Muscle of back (tissue), 13 donors: ENCODE results near the gene OR52E5. TPM values are rescaled to one million over a fixed set of nuclear protein-coding genes. Genes with fewer than 3 reads are reported as not detected.
A peak's percentile ranks its signal among the peaks of the same experiment; 100 is the strongest.

ENCODE experiments used
- DNase-seq, 3 donors: peaks; one replicate each; pipeline versions ENCODE4 v3.0.0 to v3.0.0-alpha.2; 2013
- long read RNA-seq, 9 donors: transcript quantifications; one replicate each; lab custom pipeline, GENCODE V29; 2026
- polyA plus RNA-seq, 10 donors: library from polyadenylated mRNA; unstranded; fragments of 120-200 nt; gene quantifications; one replicate each; pipeline ENCODE4 v1.2.1, GENCODE V29; 2013; ENCODE audit not compliant: insufficient read length in 10 of 10

Gene OR52E5
- polyA plus RNA-seq: not detected
- long read RNA-seq, donor 1: 0 reads
- long read RNA-seq, donor 2: 0 reads
- long read RNA-seq, donor 3: 0 reads
- long read RNA-seq, donor 4: 0 reads
- long read RNA-seq, donor 5: 0 reads
- long read RNA-seq, donor 6: 0 reads
- long read RNA-seq, donor 7: 0 reads
- long read RNA-seq, donor 8: 0 reads
- long read RNA-seq, donor 9: 0 reads

GRCh38 chr11:5892908-5893307 lies at the start of gene OR52E5:
TSS of gene OR52E5 (plus strand) at chr11:5893208. CDS start at chr11:5900777, 7,569 bp downstream.
- no peak for DNase-seq

- no peak for DNase-seq
Observed at GRCh38 chr11:5846701-5847100, 46.3 kb upstream of the OR52E5 start.

GRCh38 chr11:5847711-5848110 lies 45.3 kb upstream of the OR52E5 start:
- DNase-seq: no peak

GRCh38 chr11:5851002-5851401 lies 42.0 kb upstream of the OR52E5 start:
- DNase-seq: no peak

- DNase-seq: no peak
Observed at GRCh38 chr11:5857590-5857989, 35.4 kb upstream of the OR52E5 start, which contains the start of gene OR52E8. TSS of gene OR52E8 (minus strand) at chr11:5857690. CDS start at chr11:5857690, 0 bp downstream.

GRCh38 chr11:5865826-5866225 lies 27.2 kb upstream of the OR52E5 start:
- DNase-seq: no peak

GRCh38 chr11:5878564-5878963 lies 14.4 kb upstream of the OR52E5 start:
- no peak for DNase-seq

- no peak for DNase-seq
Observed at GRCh38 chr11:5880329-5880728, 12.7 kb upstream of the OR52E5 start, which contains the start of gene OR52E4. TSS of gene OR52E4 (plus strand) at chr11:5880629. CDS start at chr11:5884293, 3,664 bp downstream.

GRCh38 chr11:5881756-5882155 lies 11.3 kb upstream of the OR52E5 start:
- DNase-seq: no peak

- DNase-seq: no peak
Observed at GRCh38 chr11:5887172-5887571, 5.8 kb upstream of the OR52E5 start.

- no peak for DNase-seq
Observed at GRCh38 chr11:5887661-5888060, 5.3 kb upstream of the OR52E5 start.

GRCh38 chr11:5891216-5891800 lies 1.7 kb upstream of the OR52E5 start:
- DNase-seq: peak in 2 of 3 donors; percentile 0 to 2

- DNase-seq: no peak
Observed at GRCh38 chr11:5899534-5899933, 6.5 kb downstream of the OR52E5 start.

- DNase-seq: no peak
Observed at GRCh38 chr11:5910540-5910939, 17.5 kb downstream of the OR52E5 start.

- no peak for DNase-seq
Observed at GRCh38 chr11:5922749-5923426, 29.9 kb downstream of the OR52E5 start.

- DNase-seq: no peak
Observed at GRCh38 chr11:5923427-5923776, 30.4 kb downstream of the OR52E5 start.

GRCh38 chr11:5923794-5924193 lies 30.8 kb downstream of the OR52E5 start:
- DNase-seq: no peak

- no peak for DNase-seq
Observed at GRCh38 chr11:5928271-5928670, 35.3 kb downstream of the OR52E5 start.

GRCh38 chr11:5928811-5929210 lies 35.8 kb downstream of the OR52E5 start:
- DNase-seq: no peak

GRCh38 chr11:5929571-5930368 lies 36.8 kb downstream of the OR52E5 start:
- no peak for DNase-seq

- no peak for DNase-seq
Observed at GRCh38 chr11:5930614-5931013, 37.6 kb downstream of the OR52E5 start.

- DNase-seq: no peak
Observed at GRCh38 chr11:5931061-5931460, 38.1 kb downstream of the OR52E5 start.
